MM.1S (cell line): Measurements from ENCODE around the gene RNF115.
A peak's percentile ranks its signal among the peaks of the same experiment; 100 is the strongest.

ENCODE experiments used
- DNase-seq: peaks from one replicate; pipeline ENCODE4 v3.0.0-alpha.2; 2015
- H2AFZ ChIP-seq: fragments of 300-600 bp; sonication (generic); 2 replicates; pipeline ENCODE4 v1.6.0; 2016; ENCODE audit warnings: antibody characterized with exemption, low read length
- H3F3A ChIP-seq: fragments of 300-600 bp; sonication (generic); 2 replicates; pipeline ENCODE4 v1.6.1; 2016; ENCODE audit warnings: mild to moderate bottlenecking, antibody characterized with exemption, low read length, moderate library complexity, mixed read lengths; ENCODE audit not compliant: insufficient read depth
- H3K27ac ChIP-seq: fragments of 300-600 bp; sonication (generic); 2 replicates; pipeline ENCODE4 v1.5.1; 2016; ENCODE audit warnings: mild to moderate bottlenecking, low read length
- H3K27me3 ChIP-seq: fragments of 300-600 bp; sonication (generic); replicated peaks from 2 replicates; pipeline ENCODE4 v1.6.0; 2016; ENCODE audit warnings: low read length; ENCODE audit not compliant: insufficient read depth
- H3K36me3 ChIP-seq: fragments of 300-600 bp; sonication (generic); replicated peaks from 2 replicates; pipeline ENCODE4 v1.6.1; 2016; ENCODE audit warnings: mild to moderate bottlenecking, low read length, mixed read lengths; ENCODE audit not compliant: insufficient read depth
- H3K4me1 ChIP-seq: fragments of 300-600 bp; sonication (generic); 2 replicates; pipeline ENCODE4 v1.6.1; 2016; ENCODE audit warnings: low read length, mixed read lengths
- H3K4me2 ChIP-seq: fragments of 300-600 bp; sonication (generic); 2 replicates; pipeline ENCODE4 v1.6.0; 2016; ENCODE audit warnings: low read depth, low read length
- H3K4me3 ChIP-seq: fragments of 300-600 bp; sonication (generic); 2 replicates; pipeline ENCODE4 v1.5.1; 2016; ENCODE audit warnings: low read length, mixed read lengths
- H3K79me2 ChIP-seq: fragments of 300-600 bp; sonication (generic); 2 replicates; pipeline ENCODE4 v1.6.1; 2016; ENCODE audit warnings: mixed run types, low read length, mixed read lengths
- H3K9ac ChIP-seq: fragments of 300-600 bp; sonication (generic); 2 replicates; pipeline ENCODE4 v1.6.1; 2016; ENCODE audit warnings: low read length, mixed read lengths
- H3K9me2 ChIP-seq: fragments of 300-600 bp; sonication (generic); replicated peaks from 2 replicates; pipeline ENCODE4 v1.6.1; 2016; ENCODE audit warnings: mild to moderate bottlenecking, low read length, mixed read lengths; ENCODE audit not compliant: insufficient read depth
- H3K9me3 ChIP-seq: fragments of 300-600 bp; sonication (generic); replicated peaks from 2 replicates; pipeline ENCODE4 v1.6.1; 2016; ENCODE audit warnings: mild to moderate bottlenecking, low read length, mixed read lengths; ENCODE audit not compliant: insufficient read depth
- H4K20me1 ChIP-seq: fragments of 300-600 bp; sonication (generic); 2 replicates; pipeline ENCODE4 v1.6.1; 2016; ENCODE audit warnings: mild to moderate bottlenecking, low read length, moderate library complexity, mixed read lengths; ENCODE audit not compliant: insufficient read depth
- EZH2 ChIP-seq: fragments of 300-600 bp; sonication (generic); optimal IDR thresholded peaks from 2 replicates; pipeline ENCODE3; 2017; ENCODE audit warnings: low read depth, mild to moderate bottlenecking, antibody characterized with exemption, low read length, mixed read lengths
- EZH2phosphoT487 ChIP-seq: fragments of 300-600 bp; sonication (generic); IDR thresholded peaks from 2 replicates; pipeline ENCODE4 v1.6.1; 2018; ENCODE audit warnings: antibody characterized with exemption, low read length
- TF ChIP-seq, protein P1 (sequence below): fragments of 300-600 bp; sonication (generic); IDR thresholded peaks from 2 replicates; pipeline ENCODE4 v1.5.1; 2016; ENCODE audit warnings: antibody characterized with exemption, low read length, mixed read lengths

RNF115 gene

DNA sequence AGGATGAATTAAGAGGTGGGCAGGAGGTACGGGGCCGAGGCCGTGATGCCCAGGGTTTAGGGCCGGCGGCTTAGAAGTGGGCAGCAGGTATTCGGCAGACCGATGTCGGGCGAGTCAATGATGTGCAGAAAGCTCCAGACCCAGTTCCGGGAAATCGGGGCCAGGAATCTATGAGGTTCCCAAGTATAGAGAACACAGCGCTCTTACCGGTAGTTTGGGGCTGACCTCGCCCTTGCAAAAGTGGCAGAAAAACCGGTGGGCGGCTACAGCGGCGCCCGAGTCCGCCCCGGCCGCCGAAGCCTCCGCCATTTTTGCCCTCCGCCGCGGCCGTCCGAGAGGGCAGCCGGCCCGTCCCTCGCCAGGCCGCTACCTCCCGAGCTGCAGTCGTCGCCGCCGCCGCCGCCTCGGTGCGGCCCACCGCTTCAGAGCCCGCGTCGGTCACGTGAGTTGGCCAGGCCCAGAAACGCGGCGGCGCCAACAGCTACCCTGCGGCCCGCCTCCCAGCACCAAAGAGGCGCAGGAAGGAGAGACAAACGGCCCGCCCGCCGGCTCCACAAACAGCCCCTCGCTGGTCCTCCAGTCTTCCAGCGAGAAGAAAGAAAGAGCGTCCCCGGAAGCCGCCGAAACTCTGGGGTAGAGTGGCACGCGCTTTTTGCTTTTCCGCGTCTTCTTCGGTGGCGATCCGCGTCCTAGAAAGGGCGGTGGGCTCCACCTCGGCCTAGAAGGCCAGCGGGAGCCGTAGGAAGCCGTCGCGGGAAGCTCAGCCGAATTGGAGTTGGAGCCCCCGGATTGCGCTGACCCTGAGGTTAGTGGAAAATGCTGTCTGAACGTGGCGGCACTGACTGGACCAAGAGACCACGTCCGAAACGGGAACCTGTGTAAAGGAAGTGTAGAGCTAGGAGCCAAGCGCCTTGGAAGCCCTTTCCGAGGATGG is at the start of gene RNF115, which contains the start of gene POLR3C:
Gene RNF115, minus strand, starts transcription at position 531 of the 934 bp plus-strand sequence. Its CDS starts 222 bp downstream, at position 309.
Gene POLR3C, plus strand, starts transcription at position 636 of the 934 bp plus-strand sequence. CDS start 1,577 bp downstream, outside the sequence.
- H3K9me2 ChIP-seq, result no peaks in the 10 kb centered on the region
- peaks cover 16% of the 10 kb centered on the region for H3F3A ChIP-seq
- peak within 1 kb of the TSS; percentile 68; the same call in 1 of the 2 replicates for H3K27ac ChIP-seq
- peak within 1 kb of the TSS; percentile 73 for H3K4me3 ChIP-seq
- TF ChIP-seq, protein P1, sequence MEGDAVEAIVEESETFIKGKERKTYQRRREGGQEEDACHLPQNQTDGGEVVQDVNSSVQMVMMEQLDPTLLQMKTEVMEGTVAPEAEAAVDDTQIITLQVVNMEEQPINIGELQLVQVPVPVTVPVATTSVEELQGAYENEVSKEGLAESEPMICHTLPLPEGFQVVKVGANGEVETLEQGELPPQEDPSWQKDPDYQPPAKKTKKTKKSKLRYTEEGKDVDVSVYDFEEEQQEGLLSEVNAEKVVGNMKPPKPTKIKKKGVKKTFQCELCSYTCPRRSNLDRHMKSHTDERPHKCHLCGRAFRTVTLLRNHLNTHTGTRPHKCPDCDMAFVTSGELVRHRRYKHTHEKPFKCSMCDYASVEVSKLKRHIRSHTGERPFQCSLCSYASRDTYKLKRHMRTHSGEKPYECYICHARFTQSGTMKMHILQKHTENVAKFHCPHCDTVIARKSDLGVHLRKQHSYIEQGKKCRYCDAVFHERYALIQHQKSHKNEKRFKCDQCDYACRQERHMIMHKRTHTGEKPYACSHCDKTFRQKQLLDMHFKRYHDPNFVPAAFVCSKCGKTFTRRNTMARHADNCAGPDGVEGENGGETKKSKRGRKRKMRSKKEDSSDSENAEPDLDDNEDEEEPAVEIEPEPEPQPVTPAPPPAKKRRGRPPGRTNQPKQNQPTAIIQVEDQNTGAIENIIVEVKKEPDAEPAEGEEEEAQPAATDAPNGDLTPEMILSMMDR, result no peak
- TF ChIP-seq EZH2, result no peak
- no peak for TF ChIP-seq EZH2phosphoT487
- peaks cover 33% of the 10 kb centered on the region for H3K4me1 ChIP-seq
- H4K20me1 ChIP-seq, result no peaks in the 10 kb centered on the region
- peaks cover 40% of the 10 kb centered on the region for H3K79me2 ChIP-seq
- no peaks in the 10 kb centered on the region for H3K27me3 ChIP-seq
- no peaks in the 10 kb centered on the region for H3K9me3 ChIP-seq
- peak; percentile 98 for DNase-seq
- peak within 1 kb of the TSS; percentile 76 for H3K9ac ChIP-seq
- peaks cover 7% of the 10 kb centered on the region; the same call in 1 of the 2 replicates for H3K36me3 ChIP-seq
- H3K4me2 ChIP-seq, result peak within 1 kb of the TSS; percentile 75
- H2AFZ ChIP-seq, result peak within 1 kb of the TSS; percentile 73

DNA sequence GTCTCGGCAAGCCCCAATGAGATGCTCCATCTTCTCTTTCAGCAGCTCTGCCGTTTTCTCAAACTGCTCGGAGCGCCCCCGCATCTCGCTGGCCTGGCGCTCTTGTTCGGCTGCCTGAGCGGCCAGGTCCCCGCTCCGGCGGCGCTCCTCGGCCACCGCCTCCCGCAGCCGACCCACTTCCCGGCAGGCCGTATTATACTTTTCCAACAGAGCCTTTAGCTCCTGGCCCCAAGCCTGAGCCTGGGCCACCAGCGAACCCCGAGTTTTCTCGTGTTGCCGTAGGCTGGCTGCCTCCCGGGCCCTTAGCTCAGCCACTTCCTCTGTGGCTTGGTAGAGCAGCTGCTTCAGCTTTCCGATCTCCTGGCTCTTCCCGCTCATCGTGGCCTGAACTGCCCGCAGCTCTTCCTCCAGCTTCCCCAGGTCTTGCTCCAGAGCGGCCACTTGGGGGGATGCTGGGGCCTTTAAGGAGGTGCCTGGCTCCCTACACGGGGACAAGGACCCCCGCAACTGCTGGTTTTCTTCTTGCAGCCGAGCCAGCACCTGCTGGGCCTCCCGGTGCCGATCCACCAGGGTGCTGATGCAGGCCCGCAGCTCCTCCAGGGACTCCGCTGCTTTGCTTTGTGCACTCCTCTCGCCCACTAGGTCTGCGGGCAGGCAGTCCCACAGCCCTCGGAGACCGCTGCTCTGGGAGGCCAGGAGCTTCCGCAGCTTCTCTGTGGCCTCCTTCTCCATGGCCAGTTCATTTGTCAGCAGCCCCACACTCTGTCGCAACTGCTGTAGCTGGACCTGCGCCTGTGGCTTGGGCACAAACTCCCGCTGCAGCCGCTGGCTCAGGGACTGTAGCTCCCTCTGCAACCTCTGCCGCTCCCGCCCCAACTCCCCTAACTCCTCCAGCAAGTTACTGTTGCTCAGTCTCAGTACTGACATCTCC is 48.4 kb upstream of the RNF115 start:
- Histone ChIP-seq H2AFZ (peak overlapping the region; percentile 93), H3K9me2 (no peaks in the 10 kb centered on the region), H3K4me1 (peaks cover 6% of the 10 kb centered on the region), H3K4me2 (peak overlapping the region; percentile 94), H3K27ac (no peak overlapping the region), H3F3A (0 out of 2 replicates have a peak, but pooled peaks cover 5% of the 10 kb centered on the region), H3K9me3 (no peaks in the 10 kb centered on the region), H3K4me3 (peak overlapping the region; percentile 66), H4K20me1 (no peaks in the 10 kb centered on the region), H3K27me3 (peaks cover 19% of the 10 kb centered on the region; the same call in 1 of the 2 replicates), H3K79me2 (no peaks in the 10 kb centered on the region), H3K36me3 (no peaks in the 10 kb centered on the region), H3K9ac (peak overlapping the region; percentile 50; the same call in 1 of the 2 replicates)
- peak; percentile 53 for DNase-seq
- TF ChIP-seq, protein P1, result no peak
- no peak for TF ChIP-seq EZH2
- no peak for TF ChIP-seq EZH2phosphoT487

DNA sequence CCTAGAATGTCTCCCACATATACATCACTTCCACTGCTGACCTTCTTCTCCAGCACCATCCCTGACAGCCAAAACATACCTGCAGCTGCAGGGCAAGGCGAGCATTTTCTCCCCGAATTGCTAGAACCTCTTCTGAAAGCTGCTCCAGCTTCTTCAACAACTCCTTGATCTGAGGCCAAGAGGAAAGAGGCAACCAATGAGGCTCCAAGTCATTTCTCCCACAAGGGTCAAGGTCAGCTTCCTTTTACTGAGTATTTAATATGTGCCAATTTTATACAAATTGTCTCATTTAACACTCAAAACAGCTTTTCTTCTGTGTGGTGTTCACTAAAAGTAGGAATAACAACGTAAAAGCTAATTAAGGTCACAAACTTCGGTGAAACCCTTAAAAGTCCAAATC is 44.3 kb upstream of the RNF115 start:
- no peaks in the 10 kb centered on the region for H3K36me3 ChIP-seq
- H3K27ac ChIP-seq, result no peak overlapping the region
- H3F3A ChIP-seq, result 0 out of 2 replicates have a peak, but pooled peaks cover 5% of the 10 kb centered on the region
- no peaks in the 10 kb centered on the region for H4K20me1 ChIP-seq
- no peak overlapping the region for H3K9ac ChIP-seq
- no peak overlapping the region for H3K4me3 ChIP-seq
- no peak overlapping the region for H3K4me2 ChIP-seq
- H3K9me3 ChIP-seq, result no peaks in the 10 kb centered on the region
- H3K4me1 ChIP-seq, result peaks cover 6% of the 10 kb centered on the region
- no peak overlapping the region for H2AFZ ChIP-seq
- H3K9me2 ChIP-seq, result no peaks in the 10 kb centered on the region
- DNase-seq, result no peak
- TF ChIP-seq EZH2 (no peak), EZH2phosphoT487 (no peak)
- TF ChIP-seq, protein P1, result no peak
- no peaks in the 10 kb centered on the region for H3K79me2 ChIP-seq
- H3K27me3 ChIP-seq, result peaks cover 9% of the 10 kb centered on the region; the same call in 1 of the 2 replicates
